ENCODE measurements around the gene GPAT2. TPM values are rescaled to one million over a fixed set of nuclear protein-coding genes. Genes with fewer than 3 reads are reported as not detected.
"Not testable (repeated sequence)": the region's sequence is repeated elsewhere in the genome, so short reads cannot be mapped to it uniquely, and the experiment has no call there.

Gene GPAT2
- total and polyA plus RNA-seq, 2 of the 13 experiments (the other 11 are each of a cell fraction or from before 2014, with no cell fraction given) = not detected

DNA sequence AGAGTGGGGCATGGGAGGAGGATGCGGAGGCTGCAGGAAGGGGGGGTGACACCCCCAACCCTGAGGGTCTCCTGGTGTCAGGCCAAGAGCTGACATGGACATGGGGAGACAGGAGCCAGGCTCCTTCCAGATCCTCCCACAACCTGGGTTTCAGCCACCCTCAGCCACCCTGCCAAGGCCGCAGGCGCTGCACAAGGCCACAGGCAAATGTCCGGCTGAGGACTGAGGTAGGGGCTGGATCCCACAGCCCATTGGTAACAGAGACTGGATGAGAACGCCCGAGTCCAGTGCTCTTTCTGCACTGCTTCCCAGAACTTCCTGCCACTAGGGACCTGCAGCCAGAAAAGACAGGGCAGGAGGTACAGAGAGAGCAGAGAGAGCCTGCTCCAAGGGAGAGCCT is 24.7 kb upstream of the GPAT2 start:
- H3K4me3 ChIP-seq (replicated peaks in 1 of 3; ENCODE audit: insufficient read depth in 1 of 3, low read depth in 2 of 3, low read length in 3 of 3); FAIRE-seq; H3K9me3 ChIP-seq (ENCODE audit: low read length); H2AFZ ChIP-seq (ENCODE audit: low read length); H3K36me3 ChIP-seq (replicated peaks in 1 of 2; ENCODE audit: control insufficient read depth in 1 of 2, insufficient read depth in 2 of 2, low read length in 2 of 2); H3K27ac ChIP-seq (ENCODE audit: extremely low read length, insufficient read depth, low read length); H3K9ac ChIP-seq (ENCODE audit: insufficient read depth, low read depth, low read length); H3K27me3 ChIP-seq (ENCODE audit: control insufficient read depth in 1 of 2, insufficient read depth in 2 of 2, low read length in 2 of 2); H3K79me2 ChIP-seq (ENCODE audit: insufficient read depth, low read length); CTCF ChIA-PET (ENCODE audit: low intra/inter-chr PET ratio, low total read pairs); POLR2A ChIA-PET; DNase-seq (ENCODE audit: low spot score); H3K4me2 ChIP-seq (ENCODE audit: low read depth, low read length); H4K20me1 ChIP-seq (ENCODE audit: insufficient read depth, low read length); intact Hi-C loops (cut with micrococcal nuclease; ENCODE audit: unreplicated experiment); BruUV-seq (replicated peaks): not testable (repeated sequence)
- 22% methylated on average over 5 of the region's 6 CpGs for WGBS (ENCODE audit: low lambda C conversion rate)
- ATAC-seq = peak; percentile 25
- H3K4me1 ChIP-seq (ENCODE audit: insufficient read depth, low read length) = peaks cover 43% of the 10 kb centered on the region
- in situ Hi-C loops (cut with HindIII; ENCODE audit: extremely low pct_ligation_motif_present, low pct_unique_long_range_greater_than_20kb) = loop anchor here (25.0 kb wide), 1 partner anchor 1603 kb away; the partner anchor contains the start of genes ACTR1B and C2orf92

DNA sequence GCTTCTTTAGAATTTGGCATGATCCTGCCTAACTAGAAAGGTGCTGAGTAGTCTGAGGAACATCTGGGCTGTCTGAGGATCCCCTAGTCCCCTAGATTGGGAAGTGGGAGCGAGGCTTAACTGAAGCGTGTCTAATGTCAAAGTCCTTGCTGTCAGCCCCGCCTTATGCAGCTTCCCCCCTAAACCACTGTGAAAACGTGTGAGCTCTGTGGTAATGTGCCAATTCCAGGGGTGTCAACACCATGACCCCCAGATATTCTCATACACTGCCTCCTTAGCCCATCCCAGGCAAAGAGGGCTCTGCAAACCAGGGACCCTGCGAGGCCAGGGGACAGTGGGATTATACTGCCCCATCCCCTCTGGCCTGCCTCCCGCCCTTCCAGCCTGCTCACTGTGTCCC is 21.1 kb upstream of the GPAT2 start:
- 4% methylated on average over 4 of the region's 6 CpGs for WGBS (ENCODE audit: low lambda C conversion rate)
- ATAC-seq; H2AFZ ChIP-seq (ENCODE audit: low read length); H3K4me2 ChIP-seq (ENCODE audit: low read depth, low read length); H3K27me3 ChIP-seq (ENCODE audit: control insufficient read depth in 1 of 2, insufficient read depth in 2 of 2, low read length in 2 of 2); H3K4me3 ChIP-seq (replicated peaks in 1 of 3; ENCODE audit: insufficient read depth in 1 of 3, low read depth in 2 of 3, low read length in 3 of 3); CTCF ChIA-PET (ENCODE audit: low intra/inter-chr PET ratio, low total read pairs); H4K20me1 ChIP-seq (ENCODE audit: insufficient read depth, low read length); FAIRE-seq; H3K79me2 ChIP-seq (ENCODE audit: insufficient read depth, low read length); BruUV-seq (replicated peaks); H3K36me3 ChIP-seq (replicated peaks in 1 of 2; ENCODE audit: control insufficient read depth in 1 of 2, insufficient read depth in 2 of 2, low read length in 2 of 2); H3K4me1 ChIP-seq (ENCODE audit: insufficient read depth, low read length); POLR2A ChIA-PET; DNase-seq (ENCODE audit: low spot score); H3K27ac ChIP-seq (ENCODE audit: extremely low read length, insufficient read depth, low read length); H3K9ac ChIP-seq (ENCODE audit: insufficient read depth, low read depth, low read length); intact Hi-C loops (cut with micrococcal nuclease; ENCODE audit: unreplicated experiment); H3K9me3 ChIP-seq (ENCODE audit: low read length): not testable (repeated sequence)
- in situ Hi-C loops (cut with HindIII; ENCODE audit: extremely low pct_ligation_motif_present, low pct_unique_long_range_greater_than_20kb) = loop anchor here (25.0 kb wide), 1 partner anchor 1606 kb away; the partner anchor contains the start of genes ACTR1B and C2orf92

DNA sequence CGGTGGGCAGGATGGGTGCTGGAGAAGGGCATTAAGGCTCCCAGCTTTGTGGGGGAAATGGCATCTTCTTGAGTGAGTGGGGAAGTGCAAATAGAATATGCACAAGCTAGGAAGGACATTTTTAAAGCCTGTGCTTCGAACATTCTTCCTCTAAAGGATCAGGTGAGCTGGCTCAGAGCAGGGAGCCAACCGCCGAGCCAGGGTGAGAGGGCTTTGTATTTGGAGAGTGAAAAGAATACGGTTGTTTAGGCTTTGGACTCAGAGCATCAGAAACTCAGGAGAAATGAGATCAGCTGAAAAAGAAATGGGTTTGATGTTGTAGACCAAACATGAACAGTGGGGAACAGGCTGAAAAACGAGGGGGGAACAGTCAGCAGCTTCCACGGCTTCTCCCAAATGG is 19.8 kb upstream of the GPAT2 start:
- ATAC-seq; H2AFZ ChIP-seq (ENCODE audit: low read length); CTCF ChIA-PET (ENCODE audit: low intra/inter-chr PET ratio, low total read pairs); H3K4me2 ChIP-seq (ENCODE audit: low read depth, low read length); H3K9ac ChIP-seq (ENCODE audit: insufficient read depth, low read depth, low read length); BruUV-seq (replicated peaks); intact Hi-C loops (cut with micrococcal nuclease; ENCODE audit: unreplicated experiment); H3K4me3 ChIP-seq (replicated peaks in 1 of 3; ENCODE audit: insufficient read depth in 1 of 3, low read depth in 2 of 3, low read length in 3 of 3); H3K9me3 ChIP-seq (ENCODE audit: low read length); H3K36me3 ChIP-seq (replicated peaks in 1 of 2; ENCODE audit: control insufficient read depth in 1 of 2, insufficient read depth in 2 of 2, low read length in 2 of 2); H3K27ac ChIP-seq (ENCODE audit: extremely low read length, insufficient read depth, low read length); H3K27me3 ChIP-seq (ENCODE audit: control insufficient read depth in 1 of 2, insufficient read depth in 2 of 2, low read length in 2 of 2); H4K20me1 ChIP-seq (ENCODE audit: insufficient read depth, low read length); FAIRE-seq; POLR2A ChIA-PET; H3K4me1 ChIP-seq (ENCODE audit: insufficient read depth, low read length); DNase-seq (ENCODE audit: low spot score); H3K79me2 ChIP-seq (ENCODE audit: insufficient read depth, low read length): not testable (repeated sequence)
- 38% methylated on average over 6 of the region's 7 CpGs for WGBS (ENCODE audit: low lambda C conversion rate)
- in situ Hi-C loops (cut with HindIII; ENCODE audit: extremely low pct_ligation_motif_present, low pct_unique_long_range_greater_than_20kb) = loop anchor here (25.0 kb wide), 1 partner anchor 1608 kb away; the partner anchor contains the start of genes ACTR1B and C2orf92

GRCh38 chr2:96053385-96053784 is 18.7 kb upstream of the GPAT2 start:
- H3K4me2 ChIP-seq (ENCODE audit: low read depth, low read length); H2AFZ ChIP-seq (ENCODE audit: low read length); H3K9ac ChIP-seq (ENCODE audit: insufficient read depth, low read depth, low read length); ATAC-seq; FAIRE-seq; POLR2A ChIA-PET; BruUV-seq (replicated peaks); DNase-seq (ENCODE audit: low spot score); H3K27me3 ChIP-seq (ENCODE audit: control insufficient read depth in 1 of 2, insufficient read depth in 2 of 2, low read length in 2 of 2); H3K4me1 ChIP-seq (ENCODE audit: insufficient read depth, low read length); H3K9me3 ChIP-seq (ENCODE audit: low read length); intact Hi-C loops (cut with micrococcal nuclease; ENCODE audit: unreplicated experiment); H3K27ac ChIP-seq (ENCODE audit: extremely low read length, insufficient read depth, low read length); H4K20me1 ChIP-seq (ENCODE audit: insufficient read depth, low read length); H3K4me3 ChIP-seq (replicated peaks in 1 of 3; ENCODE audit: insufficient read depth in 1 of 3, low read depth in 2 of 3, low read length in 3 of 3); H3K79me2 ChIP-seq (ENCODE audit: insufficient read depth, low read length); H3K36me3 ChIP-seq (replicated peaks in 1 of 2; ENCODE audit: control insufficient read depth in 1 of 2, insufficient read depth in 2 of 2, low read length in 2 of 2); CTCF ChIA-PET (ENCODE audit: low intra/inter-chr PET ratio, low total read pairs): not testable (repeated sequence)
- WGBS (ENCODE audit: low lambda C conversion rate) = 35% methylated on average over 7 of the region's 7 CpGs
- in situ Hi-C loops (cut with HindIII; ENCODE audit: extremely low pct_ligation_motif_present, low pct_unique_long_range_greater_than_20kb) = loop anchor here (25.0 kb wide), 1 partner anchor 1609 kb away; the partner anchor contains the start of genes ACTR1B and C2orf92

Measured in HepG2 (cell line).